T-helper 2 cell treated with Interferon-gamma antibody and Interleukin-4, amounts not matched to agents 5 μg/mL and 100 μg/mL, for 36 hours (primary cell): Measurements from ENCODE around the gene LILRB5.
"Not testable (repeated sequence)": the region's sequence is repeated elsewhere in the genome, so short reads cannot be mapped to it uniquely, and the experiment has no call there.

Experiments
- DNase-seq: peaks from one replicate; pipeline ENCODE4 v3.0.0; 2021; ENCODE audit warnings: low spot score
- H3K27ac Mint-ChIP-seq: one replicate; pipeline ENCODE4 v1.8.0; 2021; ENCODE audit warnings: mild to moderate bottlenecking, mixed read lengths
- H3K27me3 Mint-ChIP-seq: one replicate; pipeline ENCODE4 v1.8.0; 2021; ENCODE audit warnings: low read depth, mixed read lengths
- H3K36me3 Mint-ChIP-seq: one replicate; pipeline ENCODE4 v1.8.0; 2021; ENCODE audit warnings: low read depth, mixed read lengths
- H3K4me1 Mint-ChIP-seq: one replicate; pipeline ENCODE4 v1.8.0; 2021; ENCODE audit warnings: low read depth, mixed read lengths
- H3K4me3 Mint-ChIP-seq: one replicate; pipeline ENCODE4 v1.8.0; 2022; ENCODE audit warnings: mild to moderate bottlenecking, moderate library complexity, mixed read lengths
- H3K9me3 Mint-ChIP-seq: one replicate; pipeline ENCODE4 v1.8.0; 2021; ENCODE audit warnings: mixed read lengths

LILRB5 gene

GRCh38 chr19:54221947-54222346 is 35.1 kb downstream of the LILRB5 start:
- H3K4me3 Mint-ChIP-seq, H3K9me3 Mint-ChIP-seq, H3K27ac Mint-ChIP-seq: not testable (repeated sequence)

GRCh38 chr19:54219702-54220101 is 37.4 kb downstream of the LILRB5 start:
- not testable (repeated sequence) for H3K4me3 Mint-ChIP-seq

More at GRCh38 chr19:54221947-54222346, 35.1 kb downstream of the LILRB5 start:
- not testable (repeated sequence) for H3K4me1 Mint-ChIP-seq, DNase-seq, H3K36me3 Mint-ChIP-seq, H3K27me3 Mint-ChIP-seq

GRCh38 chr19:54218960-54219661 is 38.0 kb downstream of the LILRB5 start:
- no peak for DNase-seq
- Mint-ChIP-seq H3K4me3 (no peak overlapping the region), H3K27me3 (peaks cover 3% of the 10 kb centered on the region), H3K36me3 (peaks cover 3% of the 10 kb centered on the region), H3K27ac (no peak overlapping the region), H3K9me3 (no peaks in the 10 kb centered on the region), H3K4me1 (peaks cover 5% of the 10 kb centered on the region)

More at GRCh38 chr19:54219702-54220101, 37.4 kb downstream of the LILRB5 start:
- not testable (repeated sequence) for H3K4me1 Mint-ChIP-seq, H3K27me3 Mint-ChIP-seq, H3K27ac Mint-ChIP-seq, H3K9me3 Mint-ChIP-seq, DNase-seq, H3K36me3 Mint-ChIP-seq

GRCh38 chr19:54218259-54218658 is 38.8 kb downstream of the LILRB5 start:
- no peak overlapping the region for H3K4me3 Mint-ChIP-seq
- H3K4me1 Mint-ChIP-seq = peaks cover 5% of the 10 kb centered on the region
- no peak for DNase-seq
- H3K27ac Mint-ChIP-seq = no peak overlapping the region
- peaks cover 4% of the 10 kb centered on the region for H3K36me3 Mint-ChIP-seq
- H3K9me3 Mint-ChIP-seq = no peaks in the 10 kb centered on the region
- H3K27me3 Mint-ChIP-seq = no peaks in the 10 kb centered on the region

GRCh38 chr19:54217517-54218247 is 39.4 kb downstream of the LILRB5 start:
- not testable (repeated sequence) for H3K9me3 Mint-ChIP-seq, DNase-seq, H3K27me3 Mint-ChIP-seq, H3K4me1 Mint-ChIP-seq, H3K4me3 Mint-ChIP-seq, H3K36me3 Mint-ChIP-seq, H3K27ac Mint-ChIP-seq

- H3K4me3 Mint-ChIP-seq = no peak overlapping the region
These were observed 40.2 kb downstream of the LILRB5 start for GRCh38 chr19:54216869-54217268.

GRCh38 chr19:54214734-54215133 is 42.3 kb downstream of the LILRB5 start:
- H3K4me1 Mint-ChIP-seq = peaks cover 14% of the 10 kb centered on the region
- not testable (repeated sequence) for H3K27me3 Mint-ChIP-seq, H3K27ac Mint-ChIP-seq, DNase-seq, H3K4me3 Mint-ChIP-seq, H3K9me3 Mint-ChIP-seq
- H3K36me3 Mint-ChIP-seq = peaks cover 24% of the 10 kb centered on the region

More at GRCh38 chr19:54216869-54217268, 40.2 kb downstream of the LILRB5 start:
- no peaks in the 10 kb centered on the region for H3K27me3 Mint-ChIP-seq
- DNase-seq = no peak
- no peaks in the 10 kb centered on the region for H3K4me1 Mint-ChIP-seq
- no peak overlapping the region for H3K27ac Mint-ChIP-seq
- H3K36me3 Mint-ChIP-seq = peaks cover 11% of the 10 kb centered on the region
- no peaks in the 10 kb centered on the region for H3K9me3 Mint-ChIP-seq

GRCh38 chr19:54214217-54214616 is 42.9 kb downstream of the LILRB5 start:
- not testable (repeated sequence) for H3K27ac Mint-ChIP-seq, DNase-seq, H3K27me3 Mint-ChIP-seq, H3K4me3 Mint-ChIP-seq, H3K9me3 Mint-ChIP-seq
- Mint-ChIP-seq H3K36me3 (peaks cover 24% of the 10 kb centered on the region), H3K4me1 (peaks cover 19% of the 10 kb centered on the region)

GRCh38 chr19:54211235-54211634 is 45.8 kb downstream of the LILRB5 start:
- peak overlapping the region; percentile 86 for H3K27ac Mint-ChIP-seq
- peak overlapping the region; percentile 23 for H3K4me3 Mint-ChIP-seq
- H3K27me3 Mint-ChIP-seq = no peaks in the 10 kb centered on the region
- peaks cover 45% of the 10 kb centered on the region for H3K36me3 Mint-ChIP-seq
- H3K4me1 Mint-ChIP-seq = peaks cover 41% of the 10 kb centered on the region
- no peaks in the 10 kb centered on the region for H3K9me3 Mint-ChIP-seq
- DNase-seq = no peak

GRCh38 chr19:54209811-54210494 is 47.1 kb downstream of the LILRB5 start:
- H3K27me3 Mint-ChIP-seq = no peaks in the 10 kb centered on the region
- no peak for DNase-seq
- H3K4me1 Mint-ChIP-seq = peaks cover 50% of the 10 kb centered on the region
- H3K9me3 Mint-ChIP-seq = no peaks in the 10 kb centered on the region
- H3K4me3 Mint-ChIP-seq = peak overlapping the region; percentile 58
- H3K36me3 Mint-ChIP-seq = peaks cover 55% of the 10 kb centered on the region
- peak overlapping the region; percentile 84 for H3K27ac Mint-ChIP-seq

- Mint-ChIP-seq H3K36me3 (peaks cover 63% of the 10 kb centered on the region), H3K27ac (peak overlapping the region; percentile 55), H3K4me3 (no peak overlapping the region), H3K9me3 (no peaks in the 10 kb centered on the region), H3K27me3 (no peaks in the 10 kb centered on the region), H3K4me1 (peaks cover 57% of the 10 kb centered on the region)
- no peak for DNase-seq
These were observed 47.8 kb downstream of the LILRB5 start for GRCh38 chr19:54209058-54209810.

- H3K4me1 Mint-ChIP-seq = peaks cover 57% of the 10 kb centered on the region
- no peak for DNase-seq
- peak overlapping the region; percentile 26 for H3K27ac Mint-ChIP-seq
- H3K9me3 Mint-ChIP-seq = no peaks in the 10 kb centered on the region
- no peaks in the 10 kb centered on the region for H3K27me3 Mint-ChIP-seq
- H3K36me3 Mint-ChIP-seq = peaks cover 68% of the 10 kb centered on the region
- H3K4me3 Mint-ChIP-seq = peak overlapping the region; percentile 65
These were observed 48.4 kb downstream of the LILRB5 start for GRCh38 chr19:54208784-54209057.

GRCh38 chr19:54207983-54208783 is 48.9 kb downstream of the LILRB5 start:
- DNase-seq = peak; percentile 76
- Mint-ChIP-seq H3K4me3 (peak overlapping the region; percentile 65), H3K4me1 (peaks cover 61% of the 10 kb centered on the region), H3K27me3 (no peaks in the 10 kb centered on the region), H3K27ac (peak overlapping the region; percentile 26), H3K36me3 (peaks cover 72% of the 10 kb centered on the region), H3K9me3 (no peaks in the 10 kb centered on the region)
